K562 (cell line): Measurements from ENCODE around the gene BNC2.

Source experiments
- CTCF ChIP-seq, 3 experiments: IDR thresholded peaks in 2 of 3; conservative IDR thresholded peaks in 1 of 3; 2 replicates each; pipeline ENCODE4 v1.5.1; 2011 to 2012; ENCODE audit warnings: low read length in 3 of 3, mild to moderate bottlenecking in 3 of 3, control low read depth in 2 of 3, improper control_type of control experiment in 1 of 3, inconsistent platforms in 1 of 3, low read depth in 1 of 3, mixed read lengths in 1 of 3, moderate library complexity in 1 of 3; ENCODE audit not compliant: insufficient read depth in 2 of 3
- FOXM1 ChIP-seq, 2 experiments: fragments of 450-650 bp in 1 of 2; sonication (generic) in 1 of 2; formaldehyde crosslinking in 1 of 2; IDR thresholded peaks; 2 replicates each; pipeline versions ENCODE4 v1.6.1 to v1.9.0; 2017 to 2022; ENCODE audit warnings: low read depth in 2 of 2, mild to moderate bottlenecking in 2 of 2, missing genetic modification reagents in 1 of 2, moderate library complexity in 1 of 2
- RFX5 ChIP-seq: IDR thresholded peaks from 2 replicates; pipeline ENCODE4 v1.6.1; 2011; ENCODE audit warnings: low read depth, mild to moderate bottlenecking, improper control_type of control experiment, low read length
- SIRT6 ChIP-seq: IDR thresholded peaks from one replicate; pipeline ENCODE4 v1.6.1; 2012; ENCODE audit warnings: low read depth, mild to moderate bottlenecking, control low read depth, inconsistent platforms, low read length, moderate library complexity
- SMC3 ChIP-seq: conservative IDR thresholded peaks from 2 replicates; pipeline ENCODE4 v1.6.1; 2011; ENCODE audit warnings: low read depth, low read length, improper control_type of control experiment; ENCODE audit not compliant: insufficient read depth
- SRF ChIP-seq, 2 experiments: fragments of 250-450, 450-650 bp in 1 of 2; sonication (Bioruptor Pico) in 1 of 2; sonication (generic) in 1 of 2; formaldehyde crosslinking; IDR thresholded peaks; 2 replicates each; pipeline versions ENCODE4 v1.5.0 to v1.5.1; 2020 to 2022; ENCODE audit warnings: mild to moderate bottlenecking in 1 of 2, missing genetic modification reagents in 1 of 2
- SRSF9 ChIP-seq: fragments of 200-400 bp; formaldehyde crosslinking; IDR thresholded peaks from 2 replicates; pipeline ENCODE4 v1.6.1; 2017; ENCODE audit warnings: low read depth, low read length, borderline replicate concordance
- ZFP30 ChIP-seq: fragments of 250-450 bp; sonication (Bioruptor Pico); IDR thresholded peaks from 2 replicates; pipeline ENCODE4 v1.8.0; 2022; ENCODE audit warnings: moderate library complexity, mild to moderate bottlenecking, inconsistent platforms, borderline replicate concordance
- ZFP36 ChIP-seq: fragments of 150-350 bp; IDR thresholded peaks from 2 replicates; pipeline ENCODE4 v1.6.1; 2018; ENCODE audit warnings: low read length, low read depth; ENCODE audit not compliant: partially characterized antibody
- ZNF277 ChIP-seq: fragments of 250-450 bp; sonication (Bioruptor Pico); IDR thresholded peaks from 2 replicates; pipeline ENCODE4 v1.8.0; 2022; ENCODE audit warnings: inconsistent platforms, mild to moderate bottlenecking, moderate library complexity, borderline replicate concordance
- ZNF280B ChIP-seq: fragments of 250-450 bp; sonication (Bioruptor Pico); IDR thresholded peaks from 2 replicates; pipeline ENCODE4 v1.5.1; 2021; ENCODE audit warnings: mild to moderate bottlenecking

GRCh38 chr9:16846367-16846766 lies 24.1 kb downstream of the BNC2 start:
- TF ChIP-seq ZFP30: no peak
- no peak for TF ChIP-seq FOXM1 (IDR thresholded peaks at IDR 0.05; ENCODE audit: low read depth)
- TF ChIP-seq FOXM1 (CRISPR knock-in tag; IDR thresholded peaks at IDR 0.05; ENCODE audit: low read depth): no peak
- TF ChIP-seq SMC3: no peak
- TF ChIP-seq ZNF280B: no peak
- TF ChIP-seq CTCF (IDR thresholded peaks at IDR 0.05 in 2 of 3, conservative IDR thresholded peaks at IDR 0.05 in 1 of 3; ENCODE audit: insufficient read depth in 2 of 3, low read depth in 1 of 3, low read length in 3 of 3): no peak
- TF ChIP-seq RFX5: no peak
- TF ChIP-seq SIRT6: no peak
- no peak for TF ChIP-seq SRSF9
- TF ChIP-seq ZNF277 (CRISPR knock-in tag): no peak
- no peak for TF ChIP-seq ZFP36
- TF ChIP-seq SRF (CRISPR knock-in tag; IDR thresholded peaks at IDR 0.05): no peak
